HG03139 (cell line): Measurements from ENCODE around the gene SLC7A6OS.

Experiments
- ATAC-seq: cut with Tn5 transposase; IDR thresholded peaks from one replicate; pipeline ENCODE4 v1.9.1; 2021; ENCODE audit not compliant: unreplicated experiment

The SLC7A6OS gene

GRCh38 chr16:68310774-68311511 is at the start of gene SLC7A6OS, which contains the start of gene PRMT7:
Gene SLC7A6OS (minus strand): TSS chr16:68310946. CDS start chr16:68310926, 20 bp downstream.
Gene PRMT7 (plus strand): TSS chr16:68311019. CDS start chr16:68315980, 4,961 bp downstream.
- ATAC-seq: peak; percentile 92

GRCh38 chr16:68359398-68360191 is 48.8 kb upstream of the SLC7A6OS start:
- no peak for ATAC-seq

- no peak for ATAC-seq
These were observed 48.2 kb upstream of the SLC7A6OS start for GRCh38 chr16:68358951-68359350.

- ATAC-seq: no peak
These were observed 47.2 kb upstream of the SLC7A6OS start for GRCh38 chr16:68357923-68358322.

- no peak for ATAC-seq
These were observed 46.8 kb upstream of the SLC7A6OS start for GRCh38 chr16:68357521-68357922.

- ATAC-seq: no peak
These were observed 46.2 kb upstream of the SLC7A6OS start for GRCh38 chr16:68356919-68357286.

- peak; percentile 64 for ATAC-seq
These were observed 45.6 kb upstream of the SLC7A6OS start for GRCh38 chr16:68356249-68356918.

GRCh38 chr16:68355447-68356248 is 44.9 kb upstream of the SLC7A6OS start:
- peak; percentile 4 for ATAC-seq

GRCh38 chr16:68354816-68355215 is 44.1 kb upstream of the SLC7A6OS start:
- ATAC-seq: no peak

GRCh38 chr16:68353366-68353765 is 42.6 kb upstream of the SLC7A6OS start:
- no peak for ATAC-seq

- no peak for ATAC-seq
These were observed 41.3 kb upstream of the SLC7A6OS start for GRCh38 chr16:68351991-68352431.

GRCh38 chr16:68351463-68351862 is 40.7 kb upstream of the SLC7A6OS start:
- ATAC-seq: no peak

GRCh38 chr16:68350813-68351350 is 40.1 kb upstream of the SLC7A6OS start:
- no peak for ATAC-seq

GRCh38 chr16:68349838-68350410 is 39.2 kb upstream of the SLC7A6OS start:
- ATAC-seq: no peak

GRCh38 chr16:68348639-68349445 is 38.1 kb upstream of the SLC7A6OS start:
- no peak for ATAC-seq

GRCh38 chr16:68347605-68348004 is 36.9 kb upstream of the SLC7A6OS start:
- no peak for ATAC-seq

GRCh38 chr16:68346892-68347480 is 36.2 kb upstream of the SLC7A6OS start:
- no peak for ATAC-seq

GRCh38 chr16:68345958-68346635 is 35.4 kb upstream of the SLC7A6OS start:
- no peak for ATAC-seq
